Gastrocnemius medialis (tissue), 4 donors: Measurements from ENCODE around the gene ZNF234.

ENCODE experiments used
- CTCF ChIP-seq, 5 experiments: fragments of 450-650 bp in 3 of 5; fragments of 200-600 bp in 2 of 5; sonication (generic) in 2 of 5; IDR thresholded peaks in 4 of 5; conservative IDR thresholded peaks in 1 of 5; 1 replicate in 4 of 5; 2 replicates in 1 of 5; pipeline ENCODE4 v1.5.1; 2016 to 2019; ENCODE audit warnings: antibody characterized with exemption in 5 of 5, mild to moderate bottlenecking in 3 of 5, moderate library complexity in 3 of 5
- POLR2A ChIP-seq, 2 donors: fragments of 450-650 bp; IDR thresholded peaks; one replicate each; pipeline ENCODE4 v1.6.1; 2017; ENCODE audit warnings: antibody characterized with exemption in 2 of 2, mild to moderate bottlenecking in 2 of 2, moderate library complexity in 2 of 2

- TF ChIP-seq POLR2A (IDR thresholded peaks at IDR 0.05) = no peak
- no peak for TF ChIP-seq CTCF (IDR thresholded peaks at IDR 0.05 in 4 of 5, conservative IDR thresholded peaks at IDR 0.05 in 1 of 5)
Observed at GRCh38 chr19:44196772-44197171, 55.4 kb downstream of the ZNF234 start.
